IPS-18c (cell line): ENCODE measurements around the gene HOTAIR.

Experiments
- H3K4me3 ChIP-seq: 2 replicates; pipeline ENCODE4 v1.7.0; 2013; ENCODE audit warnings: low read depth, mild to moderate bottlenecking, low read length, moderate library complexity; ENCODE audit not compliant: insufficient read depth
- H3K9me3 ChIP-seq: one replicate; pipeline ENCODE4 v1.6.1; 2013; ENCODE audit warnings: mild to moderate bottlenecking, low read length, moderate library complexity; ENCODE audit not compliant: control insufficient read depth, insufficient read depth

HOTAIR gene

DNA sequence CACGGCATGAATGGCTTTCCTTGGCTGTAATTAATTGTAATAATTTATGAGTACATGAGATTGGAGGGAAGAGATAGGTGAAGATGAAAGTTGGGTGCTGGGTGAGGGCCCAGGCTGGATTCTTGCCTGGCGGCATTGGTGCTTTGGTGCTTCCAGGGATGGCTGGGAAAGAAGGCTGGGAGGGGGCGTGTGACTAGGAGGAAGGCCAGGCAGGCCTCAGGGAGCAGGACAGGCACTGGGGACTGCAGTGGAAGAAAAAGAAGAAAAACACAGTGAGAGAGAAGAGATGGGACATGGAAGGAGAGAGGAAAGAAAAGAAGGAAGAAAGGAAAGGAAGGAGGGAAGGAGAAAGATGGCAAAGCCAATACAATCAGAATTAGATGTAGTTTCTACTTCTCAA lies 28.9 kb upstream of the HOTAIR start:
- H3K9me3 ChIP-seq = peaks cover 2% of the 10 kb centered on the region
- no peak overlapping the region for H3K4me3 ChIP-seq

DNA sequence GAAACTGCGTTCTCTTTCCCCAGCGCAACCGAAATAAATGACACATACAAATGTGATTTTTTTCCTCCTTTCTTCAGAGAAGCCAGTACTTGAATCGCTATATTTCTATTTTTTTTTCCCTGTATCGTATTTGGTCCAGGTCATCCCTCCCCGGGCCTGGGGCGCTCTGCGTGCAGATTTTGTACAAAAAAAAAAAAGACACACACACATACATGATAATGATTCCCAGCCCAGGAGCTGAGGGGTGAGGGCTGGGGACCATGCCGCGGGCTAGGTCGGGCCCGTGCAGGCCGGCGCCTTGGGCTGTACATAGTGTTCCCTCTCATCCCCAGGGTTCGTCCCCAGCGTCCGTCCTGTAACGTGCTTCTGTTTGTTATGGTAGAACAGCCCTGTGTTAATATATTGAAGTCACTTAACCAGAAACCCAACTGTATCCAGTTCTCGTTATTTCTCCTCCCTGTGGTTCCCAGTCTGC lies 28.2 kb upstream of the HOTAIR start:
- H3K9me3 ChIP-seq = peaks cover 2% of the 10 kb centered on the region
- no peak overlapping the region for H3K4me3 ChIP-seq

GRCh38 chr12:54002278-54002914 lies 27.6 kb upstream of the HOTAIR start:
- peaks cover 2% of the 10 kb centered on the region for H3K9me3 ChIP-seq

DNA sequence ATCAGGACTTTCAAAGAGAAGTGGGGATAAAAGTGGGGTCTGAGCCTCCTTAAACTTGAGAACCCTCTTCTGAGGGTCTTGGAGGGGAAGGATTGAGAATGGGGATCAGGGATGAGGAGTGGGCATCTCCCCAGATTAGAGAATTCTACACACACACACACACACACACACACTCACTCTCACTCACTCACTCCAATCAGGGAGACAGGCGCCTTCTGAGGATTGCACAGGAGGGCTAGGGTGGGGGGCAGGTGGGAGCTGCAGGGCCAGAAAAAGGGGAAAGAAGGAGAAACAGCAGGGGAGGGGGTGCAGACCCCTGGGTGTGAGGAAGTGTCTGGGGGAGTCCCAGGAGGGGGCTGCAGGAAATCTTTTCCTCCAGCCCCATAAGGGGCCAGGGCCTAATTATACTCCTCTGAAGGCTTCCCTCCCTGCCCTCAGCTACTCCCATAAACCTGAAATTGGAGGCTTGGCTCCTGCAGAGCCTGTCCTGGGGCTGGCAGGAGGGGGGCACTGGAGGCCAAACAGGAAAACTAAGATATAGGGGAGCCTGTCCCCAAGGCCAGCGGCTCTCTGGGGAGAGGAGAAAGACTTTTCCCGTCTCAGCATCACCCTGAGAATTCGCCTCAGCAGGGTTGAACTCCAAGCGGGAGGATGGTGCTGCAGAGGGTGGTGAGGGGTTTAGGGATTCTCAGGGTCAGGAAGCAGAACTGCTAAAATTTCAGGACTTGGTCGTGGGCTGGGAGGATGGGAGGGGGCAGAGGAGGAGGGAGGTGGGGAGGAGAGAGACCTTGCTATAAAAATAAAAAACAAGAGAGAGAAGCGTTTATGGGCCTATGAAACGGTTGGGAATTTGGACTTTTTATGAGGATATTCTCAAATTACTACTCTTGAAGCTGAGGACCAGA lies 26.8 kb upstream of the HOTAIR start:
- Histone ChIP-seq H3K9me3 (peaks cover 2% of the 10 kb centered on the region), H3K4me3 (no peak overlapping the region)

More at GRCh38 chr12:54002278-54002914, 27.6 kb upstream of the HOTAIR start:
- H3K4me3 ChIP-seq = no peak overlapping the region

DNA sequence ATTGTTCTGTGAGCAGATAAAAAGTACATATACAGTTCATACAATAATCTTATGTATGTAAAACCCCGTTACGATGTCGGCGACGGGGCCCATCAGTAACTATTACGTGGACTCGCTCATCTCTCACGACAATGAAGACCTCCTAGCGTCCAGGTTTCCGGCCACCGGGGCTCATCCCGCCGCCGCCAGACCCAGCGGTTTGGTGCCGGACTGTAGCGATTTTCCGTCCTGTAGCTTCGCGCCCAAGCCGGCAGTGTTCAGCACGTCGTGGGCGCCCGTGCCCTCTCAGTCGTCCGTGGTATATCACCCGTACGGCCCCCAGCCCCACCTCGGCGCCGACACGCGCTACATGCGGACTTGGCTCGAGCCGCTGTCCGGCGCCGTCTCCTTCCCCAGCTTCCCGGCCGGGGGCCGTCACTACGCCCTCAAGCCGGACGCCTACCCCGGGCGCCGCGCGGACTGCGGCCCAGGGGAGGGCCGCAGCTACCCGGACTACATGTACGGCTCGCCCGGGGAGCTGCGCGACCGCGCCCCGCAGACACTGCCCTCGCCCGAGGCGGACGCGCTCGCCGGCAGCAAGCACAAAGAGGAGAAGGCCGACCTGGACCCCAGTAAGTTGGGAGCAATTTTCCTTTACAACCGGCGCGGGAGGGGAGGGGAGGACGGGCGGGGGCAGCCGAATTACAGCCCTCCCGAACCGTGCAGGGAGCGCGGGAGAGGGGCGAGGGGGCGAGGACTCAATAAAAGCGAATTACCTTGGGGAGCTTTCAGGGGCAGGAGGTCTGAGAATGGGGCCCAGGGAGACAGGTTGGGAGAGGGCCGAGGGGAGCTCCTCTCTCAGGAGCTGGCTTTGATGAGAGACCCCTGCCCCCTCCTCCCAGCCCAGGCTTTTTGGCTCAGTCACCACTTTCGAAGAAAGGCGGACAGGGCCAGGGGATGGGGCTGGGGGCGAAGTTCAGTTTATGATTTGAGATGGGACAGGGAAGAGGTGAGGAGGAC lies 25.7 kb upstream of the HOTAIR start, which contains the start of gene HOXC9:
HOXC9 (plus strand) TSS at position 46 of the 999 bp plus-strand sequence; CDS start at position 74, 28 bp downstream.
- H3K9me3 ChIP-seq = peaks cover 2% of the 10 kb centered on the region
- peak within 1 kb of the TSS; percentile 24; the same call in 1 of the 2 replicates for H3K4me3 ChIP-seq

GRCh38 chr12:53999559-54000115 lies 24.9 kb upstream of the HOTAIR start:
- peak overlapping the region; percentile 24; the same call in 1 of the 2 replicates for H3K4me3 ChIP-seq
- peaks cover 2% of the 10 kb centered on the region for H3K9me3 ChIP-seq

- Histone ChIP-seq H3K4me3 (no peak overlapping the region), H3K9me3 (peaks cover 3% of the 10 kb centered on the region)
Measured at GRCh38 chr12:53998900-53999236, 24.1 kb upstream of the HOTAIR start.

DNA sequence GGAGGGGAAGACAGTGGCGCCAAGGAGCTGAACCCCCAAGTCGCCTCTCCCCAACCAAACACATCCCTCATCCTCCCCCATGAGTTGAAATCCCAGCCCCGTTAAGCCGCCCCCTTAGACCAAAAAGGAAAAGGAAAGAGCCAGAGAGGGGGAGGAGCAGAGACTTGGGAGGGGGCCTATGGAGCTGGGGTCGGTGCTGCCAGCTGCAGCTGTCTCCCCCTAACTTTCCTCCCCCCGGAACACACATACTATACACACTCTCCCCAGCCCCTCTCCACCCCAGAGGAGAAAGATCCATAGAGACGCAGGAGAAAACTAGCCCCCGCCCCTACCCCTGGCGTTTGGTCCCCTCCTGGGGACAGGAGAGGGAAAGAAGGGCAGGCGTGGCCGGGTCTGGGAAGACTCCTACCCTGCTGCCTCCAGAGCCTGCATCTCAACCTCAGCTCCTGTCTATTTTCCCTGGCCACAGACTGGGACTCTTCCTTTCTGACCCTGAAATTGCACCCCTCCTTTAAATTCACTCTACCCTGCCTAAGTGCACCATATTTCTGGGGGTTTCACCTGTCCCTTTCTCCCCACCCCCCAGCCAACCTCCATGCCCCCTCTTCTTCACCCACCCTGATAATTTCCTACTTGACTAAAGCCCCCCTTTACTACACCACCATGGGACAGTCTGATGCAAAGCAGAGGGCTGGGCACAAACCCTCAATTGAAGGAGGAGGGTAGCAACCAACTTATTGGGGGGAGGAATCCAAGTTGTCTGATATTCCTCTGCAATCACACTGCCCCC lies 23.6 kb upstream of the HOTAIR start:
- H3K4me3 ChIP-seq = no peak overlapping the region

DNA sequence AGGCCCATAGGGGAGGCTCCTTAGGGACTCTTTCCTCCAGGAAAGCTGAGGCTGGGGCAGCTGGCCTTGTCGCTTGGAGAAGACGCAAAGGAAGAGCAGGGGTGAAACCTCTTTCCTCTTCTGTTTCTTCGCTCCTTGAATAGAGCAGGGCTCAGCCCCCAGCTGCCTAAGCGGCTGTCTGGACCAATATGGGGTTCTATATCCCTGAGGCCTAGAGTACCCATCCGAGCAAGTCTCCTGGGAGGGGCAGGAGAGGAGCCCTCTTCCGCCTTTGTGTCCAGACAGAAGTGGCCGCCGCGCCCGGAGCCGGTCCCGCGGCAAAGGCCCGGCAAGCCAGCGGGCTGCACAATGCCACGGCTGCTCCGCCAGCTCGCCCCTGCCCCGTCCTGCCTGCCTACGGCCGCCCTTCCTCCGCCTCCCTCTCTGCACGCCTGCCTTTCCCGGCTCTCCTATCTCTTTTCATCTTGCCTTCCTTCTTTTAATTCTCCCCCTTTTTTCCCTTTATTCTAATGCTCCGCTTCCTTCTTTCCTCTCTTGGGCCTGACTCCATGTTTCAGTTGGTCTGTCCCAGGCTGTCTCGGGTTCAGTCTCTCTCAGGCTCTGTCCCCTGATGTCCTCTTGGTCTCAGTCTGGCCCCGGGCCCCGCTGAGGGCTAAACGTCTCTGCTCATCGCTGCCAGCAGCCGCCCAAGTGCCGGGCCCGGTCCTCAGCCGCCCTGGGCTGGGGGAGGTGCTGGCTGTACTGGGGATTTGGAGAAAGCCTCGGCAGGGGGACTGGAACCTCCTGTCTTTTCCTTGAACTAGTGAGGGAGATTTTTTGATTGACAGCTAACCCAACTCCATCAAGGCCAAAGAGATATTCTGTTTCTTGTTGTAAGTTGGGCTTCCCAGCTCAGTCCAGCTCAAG lies 22.7 kb upstream of the HOTAIR start:
- peaks cover 3% of the 10 kb centered on the region for H3K9me3 ChIP-seq
- H3K4me3 ChIP-seq = no peak overlapping the region

More for the DNA sequence above, 23.6 kb upstream of the HOTAIR start:
- peaks cover 3% of the 10 kb centered on the region for H3K9me3 ChIP-seq

DNA sequence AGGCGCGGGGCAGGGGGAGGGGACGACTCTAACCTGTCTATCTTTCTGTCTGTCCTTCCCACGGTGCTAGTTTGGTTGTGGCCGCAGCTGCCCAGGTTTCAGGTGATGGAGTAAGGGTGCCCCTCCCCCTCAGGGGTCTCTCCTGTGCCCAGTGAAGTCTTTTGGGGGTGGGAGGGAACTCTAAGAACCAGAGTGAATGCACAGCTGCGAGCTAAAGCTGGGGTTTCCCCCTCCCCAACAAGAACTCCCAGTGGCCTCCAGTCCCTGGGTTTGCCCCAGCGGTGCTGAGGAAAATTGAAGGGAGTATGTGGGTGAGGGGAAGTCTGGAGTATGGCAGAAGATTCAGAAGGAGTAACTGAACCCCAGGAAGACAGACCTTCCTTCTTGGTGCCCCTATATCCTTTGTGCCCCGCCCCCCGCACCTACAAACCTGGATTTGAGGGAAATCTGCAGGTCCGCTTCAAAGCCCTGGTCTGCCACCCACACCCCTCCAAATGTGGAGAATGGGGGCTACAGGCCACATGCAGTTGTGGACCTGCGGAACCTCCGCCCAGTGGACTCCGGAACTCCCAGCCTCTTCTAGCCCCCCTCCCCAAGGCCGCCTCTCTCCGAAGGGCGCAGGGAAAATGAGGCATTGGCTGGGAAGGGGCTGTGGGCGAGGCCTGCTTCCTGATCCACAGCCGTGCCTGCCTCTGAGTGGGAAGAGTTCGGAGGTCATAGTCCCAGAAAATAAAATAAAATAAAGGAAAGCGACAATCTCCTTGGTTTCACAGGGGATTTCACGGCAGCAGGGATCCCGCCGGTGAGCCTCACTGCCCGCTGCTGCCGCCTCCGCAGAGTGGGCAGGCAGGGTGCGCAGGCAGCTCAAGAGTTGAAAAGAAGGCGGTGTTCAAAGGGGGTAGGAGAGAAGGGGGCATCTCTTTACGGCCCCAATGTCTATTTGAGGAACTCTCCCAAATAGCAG lies 21.8 kb upstream of the HOTAIR start:
- Histone ChIP-seq H3K4me3 (no peak overlapping the region), H3K9me3 (peaks cover 3% of the 10 kb centered on the region)

GRCh38 chr12:53995378-53996239 lies 20.9 kb upstream of the HOTAIR start:
- H3K4me3 ChIP-seq = 0 out of 2 replicates have a peak overlapping the region, but pooled peaks have one; percentile 9

DNA sequence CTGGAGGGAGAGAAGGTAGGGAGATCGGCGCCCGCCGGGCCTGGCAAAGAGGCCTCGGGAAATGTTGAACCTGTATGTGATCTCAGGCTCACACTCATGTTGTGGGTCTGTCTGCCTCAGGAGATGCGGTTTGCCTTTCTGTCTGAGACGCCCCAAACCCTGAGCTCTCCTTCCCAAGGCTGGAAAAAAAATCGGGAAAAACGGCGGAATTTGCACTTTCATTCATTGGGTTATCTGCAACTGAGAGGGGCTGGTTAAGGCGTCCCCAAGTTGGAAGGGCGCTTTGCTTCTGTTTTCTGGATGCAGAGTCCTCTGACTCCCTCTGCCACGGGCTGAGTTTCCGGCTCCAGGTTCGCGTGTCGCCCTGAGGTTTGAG lies 20.2 kb upstream of the HOTAIR start:
- Histone ChIP-seq H3K4me3 (no peak overlapping the region), H3K9me3 (peaks cover 3% of the 10 kb centered on the region)

More at GRCh38 chr12:53995378-53996239, 20.9 kb upstream of the HOTAIR start:
- peaks cover 3% of the 10 kb centered on the region for H3K9me3 ChIP-seq

DNA sequence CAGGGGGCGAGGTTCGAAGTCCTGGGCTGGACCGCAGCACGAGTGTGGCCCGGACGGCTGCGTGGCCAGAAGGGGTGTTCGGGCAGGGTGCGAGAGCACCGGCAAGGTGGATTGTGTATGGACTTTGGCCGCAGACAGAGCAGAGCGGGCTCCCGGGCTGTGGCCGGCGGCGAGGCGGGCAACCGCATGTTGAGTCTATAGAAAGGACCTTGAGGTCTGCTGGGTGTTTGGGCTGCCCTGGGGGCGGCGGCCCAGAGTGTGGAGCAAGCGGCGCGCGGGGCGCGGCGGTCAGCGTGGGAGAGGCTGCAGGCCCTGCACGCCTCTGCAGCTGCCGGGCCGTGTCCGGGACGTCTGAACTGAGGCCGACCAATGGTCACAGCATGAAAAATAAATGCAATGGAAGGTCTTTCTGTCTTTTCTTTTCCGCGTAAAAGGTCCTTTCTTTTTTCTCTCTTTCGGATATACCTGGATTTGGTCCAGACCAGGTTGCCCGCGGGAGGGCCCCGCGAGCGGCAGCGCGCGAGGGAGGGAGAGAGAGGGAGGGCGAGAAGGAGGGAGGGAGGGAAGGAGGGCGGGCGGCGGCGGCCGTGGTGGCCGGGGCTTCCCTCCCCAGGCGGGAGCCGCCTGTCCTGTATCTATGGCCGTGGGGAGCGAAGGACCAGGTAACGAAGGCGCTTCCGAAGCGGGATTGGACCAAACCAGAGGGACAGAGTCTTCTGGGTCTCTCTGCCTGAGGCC lies 19.7 kb upstream of the HOTAIR start:
- no peak overlapping the region for H3K4me3 ChIP-seq

More for the DNA sequence above, 19.7 kb upstream of the HOTAIR start:
- peaks cover 3% of the 10 kb centered on the region for H3K9me3 ChIP-seq
